H9 (cell line): Measurements from ENCODE around the gene ART4. TPM values are rescaled to one million over a fixed set of nuclear protein-coding genes. Genes with fewer than 3 reads are reported as not detected.
A peak's percentile ranks its signal among the peaks of the same experiment; 100 is the strongest.

Experiments
- DNase-seq: peaks from one replicate; pipeline ENCODE4 v3.0.0-alpha.2; 2017
- H2AFZ ChIP-seq: one replicate; pipeline ENCODE4 v1.6.1; 2013; ENCODE audit warnings: mild to moderate bottlenecking, low read length, control low read depth, moderate library complexity
- H2AK5ac ChIP-seq: 2 replicates; pipeline ENCODE4 v1.6.1; 2013; ENCODE audit warnings: low read length, control low read depth, mixed read lengths; ENCODE audit not compliant: insufficient read length
- H2BK120ac ChIP-seq: one replicate; pipeline ENCODE4 v1.6.1; 2013; ENCODE audit warnings: low read depth, mild to moderate bottlenecking, low read length, control low read depth, inconsistent platforms; ENCODE audit not compliant: poor library complexity, severe bottlenecking
- H2BK12ac ChIP-seq: 2 replicates; pipeline ENCODE4 v1.6.1; 2013; ENCODE audit warnings: low read length, control low read depth, mixed read lengths, low read depth; ENCODE audit not compliant: insufficient read length
- H2BK15ac ChIP-seq: 2 replicates; pipeline ENCODE4 v1.6.1; 2013; ENCODE audit warnings: low read depth, low read length, control low read depth
- H2BK20ac ChIP-seq: one replicate; pipeline ENCODE4 v1.6.1; 2013; ENCODE audit warnings: low read depth, mild to moderate bottlenecking, low read length, control low read depth, inconsistent platforms; ENCODE audit not compliant: poor library complexity, severe bottlenecking
- H2BK5ac ChIP-seq: 2 replicates; pipeline ENCODE4 v1.6.1; 2013; ENCODE audit warnings: low read length, control low read depth, mixed read lengths; ENCODE audit not compliant: insufficient read length
- H3K14ac ChIP-seq: 2 replicates; pipeline ENCODE4 v1.6.1; 2013; ENCODE audit warnings: low read length, control low read depth; ENCODE audit not compliant: insufficient read depth
- H3K18ac ChIP-seq: 2 replicates; pipeline ENCODE4 v1.6.1; 2013; ENCODE audit warnings: low read depth, mild to moderate bottlenecking, mixed read lengths, low read length, control low read depth; ENCODE audit not compliant: insufficient read length
- H3K23ac ChIP-seq: 2 replicates; pipeline ENCODE4 v1.6.1; 2013; ENCODE audit warnings: low read length, control low read depth, mixed read lengths, low read depth; ENCODE audit not compliant: insufficient read length
- H3K23me2 ChIP-seq: 2 replicates; pipeline ENCODE4 v1.6.1; 2013; ENCODE audit warnings: low read depth, mild to moderate bottlenecking, mixed read lengths, low read length, control low read depth; ENCODE audit not compliant: insufficient read length, poor library complexity, severe bottlenecking
- H3K27ac ChIP-seq: 2 replicates; pipeline ENCODE4 v1.5.1; 2013; ENCODE audit warnings: low read length, control low read depth, mixed read lengths, low read depth; ENCODE audit not compliant: insufficient read length
- H3K27me3 ChIP-seq: 2 replicates; pipeline ENCODE4 v1.6.1; 2013; ENCODE audit warnings: low read length, control low read depth, inconsistent platforms; ENCODE audit not compliant: insufficient read depth
- H3K4ac ChIP-seq: 2 replicates; pipeline ENCODE4 v1.6.1; 2013; ENCODE audit warnings: low read depth, mild to moderate bottlenecking, control low read depth, inconsistent platforms, low read length, moderate library complexity
- H3K4me1 ChIP-seq: 2 replicates; pipeline ENCODE4 v1.6.1; 2013; ENCODE audit warnings: low read length, control low read depth, inconsistent platforms; ENCODE audit not compliant: insufficient read depth
- H3K4me2 ChIP-seq: 2 replicates; pipeline ENCODE4 v1.6.1; 2013; ENCODE audit warnings: low read length, control low read depth, mixed read lengths; ENCODE audit not compliant: insufficient read length, insufficient read depth
- H3K56ac ChIP-seq: 2 replicates; pipeline ENCODE4 v1.6.1; 2013; ENCODE audit warnings: low read depth, mild to moderate bottlenecking, mixed read lengths, low read length, control low read depth; ENCODE audit not compliant: insufficient read length
- H3K79me1 ChIP-seq: 2 replicates; pipeline ENCODE4 v1.6.1; 2013; ENCODE audit warnings: low read depth, mild to moderate bottlenecking, moderate library complexity, low read length, control low read depth, inconsistent platforms; ENCODE audit not compliant: insufficient read depth, poor library complexity, severe bottlenecking
- H3K79me2 ChIP-seq: 2 replicates; pipeline ENCODE4 v1.6.1; 2013; ENCODE audit warnings: low read length, control low read depth, inconsistent platforms; ENCODE audit not compliant: insufficient read depth
- H3K9ac ChIP-seq: 2 replicates; pipeline ENCODE4 v1.6.1; 2013; ENCODE audit warnings: low read length, control low read depth, mixed read lengths; ENCODE audit not compliant: insufficient read length; ENCODE audit errors: extremely low read depth
- H3K9me3 ChIP-seq: one replicate; pipeline ENCODE4 v1.6.1; 2013; ENCODE audit warnings: low read depth, low read length, inconsistent platforms; ENCODE audit not compliant: control insufficient read depth
- H3T11ph ChIP-seq: one replicate; pipeline ENCODE4 v1.6.1; 2013; ENCODE audit warnings: mild to moderate bottlenecking, low read length, control low read depth, inconsistent platforms
- H4K20me1 ChIP-seq: one replicate; pipeline ENCODE4 v1.6.1; 2013; ENCODE audit not compliant: control insufficient read depth, insufficient read length, insufficient read depth
- H4K5ac ChIP-seq: 2 replicates; pipeline ENCODE4 v1.6.1; 2013; ENCODE audit warnings: low read depth, mild to moderate bottlenecking, mixed read lengths, low read length, control low read depth; ENCODE audit not compliant: insufficient read length
- H4K8ac ChIP-seq: replicated peaks from 2 replicates; pipeline ENCODE4 v1.6.1; 2013; ENCODE audit warnings: low read length, control low read depth, mixed read lengths, low read depth; ENCODE audit not compliant: insufficient read length
- H4K91ac ChIP-seq: 2 replicates; pipeline ENCODE4 v1.6.1; 2013; ENCODE audit warnings: low read depth, mild to moderate bottlenecking, moderate library complexity, mixed read lengths, low read length, control low read depth; ENCODE audit not compliant: insufficient read length
- H3K27ac Mint-ChIP-seq, 3 experiments: 2 replicates in 2 of 3; 3 replicates in 1 of 3; pipeline ENCODE4 v1.8.0; 2020 to 2021; ENCODE audit warnings: mixed read lengths in 3 of 3, mild to moderate bottlenecking in 1 of 3, moderate library complexity in 1 of 3
- H3K27me3 Mint-ChIP-seq: 2 replicates; pipeline ENCODE4 v1.8.0; 2021; ENCODE audit warnings: low read depth, mild to moderate bottlenecking, moderate library complexity, mixed read lengths
- H3K36me3 Mint-ChIP-seq, 3 experiments: 2 replicates in 2 of 3; 3 replicates in 1 of 3; pipeline ENCODE4 v1.8.0; 2020 to 2021; ENCODE audit warnings: low read depth in 3 of 3, mixed read lengths in 3 of 3; ENCODE audit not compliant: insufficient read depth in 1 of 3
- H3K4me1 Mint-ChIP-seq, 2 experiments: 2 replicates each; pipeline ENCODE4 v1.8.0; 2020; ENCODE audit warnings: mixed read lengths in 2 of 2
- H3K4me3 Mint-ChIP-seq, 2 experiments: 2 replicates in 1 of 2; 3 replicates in 1 of 2; pipeline ENCODE4 v1.8.0; 2020 to 2021; ENCODE audit warnings: mild to moderate bottlenecking in 2 of 2, mixed read lengths in 2 of 2, moderate library complexity in 1 of 2
- H3K9me3 Mint-ChIP-seq, 2 experiments: 2 replicates in 1 of 2; 3 replicates in 1 of 2; pipeline ENCODE4 v1.8.0; 2020; ENCODE audit warnings: mild to moderate bottlenecking in 2 of 2, mixed read lengths in 2 of 2, moderate library complexity in 1 of 2
- WGBS: extraction: QIAGEN DNeasy Blood & Tissue Kit; methylation state at CpG from one replicate; pipeline ENCODE4 v1.1.7; 2013; ENCODE audit warnings: missing lambda C conversion rate, low lambda C conversion rate, mixed read lengths; ENCODE audit not compliant: insufficient read length; ENCODE audit errors: extremely low coverage; 5-methylcytosine and 5-hydroxymethylcytosine counted together
- total RNA-seq: library from RNA; stranded (reverse); gene quantifications from 2 replicates; pipeline ENCODE4 v1.2.1, GENCODE V29; 2021
- TF ChIP-seq, protein P1 (sequence below): fragments of 200-600 bp; sonication (generic); conservative IDR thresholded peaks from 3 replicates; pipeline ENCODE4 v1.8.0; 2021; ENCODE audit warnings: antibody characterized with exemption, mild to moderate bottlenecking

The ART4 gene
- total RNA-seq, 1 experiment from 2014 or later = not detected

DNA sequence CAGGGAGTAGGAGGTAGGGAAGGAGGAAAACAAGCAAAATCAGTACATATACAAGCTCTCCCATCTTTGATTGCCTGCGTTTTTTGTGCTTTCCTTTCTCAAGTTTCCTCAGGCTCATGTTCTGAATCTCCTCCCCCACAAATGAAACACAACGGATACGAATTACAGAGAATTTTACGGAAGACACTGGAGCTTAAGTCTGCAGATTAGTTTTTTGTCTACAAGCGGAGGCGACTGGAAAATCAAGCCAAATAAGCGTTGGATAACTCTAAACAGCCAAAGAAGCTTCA lies 40.7 kb downstream of the ART4 start:
- H3K4me1 Mint-ChIP-seq = peaks cover 7 to 18% of the 10 kb centered on the region in 2 experiments; a peak in 3 of 4 replicates
- Histone ChIP-seq H3K4ac (no peak overlapping the region), H3K79me1 (peaks cover 3% of the 10 kb centered on the region), H4K5ac (no peak overlapping the region), H3T11ph (no peak overlapping the region), H2BK120ac (no peak overlapping the region), H3K23ac (no peak overlapping the region), H3K4me1 (no peaks in the 10 kb centered on the region), H3K27me3 (no peaks in the 10 kb centered on the region), H2BK12ac (no peak overlapping the region), H4K20me1 (no peaks in the 10 kb centered on the region), H3K27ac (no peak overlapping the region), H2BK20ac (no peak overlapping the region), H2AK5ac (no peak overlapping the region), H4K8ac (no peak overlapping the region), H3K9me3 (no peaks in the 10 kb centered on the region), H3K23me2 (no peaks in the 10 kb centered on the region), H3K56ac (no peak overlapping the region), H3K4me2 (peak overlapping the region; percentile 85), H3K18ac (no peak overlapping the region), H3K79me2 (peaks cover 18% of the 10 kb centered on the region), H4K91ac (no peak overlapping the region), H2BK5ac (peak overlapping the region; percentile 7), H3K14ac (peak overlapping the region; percentile 87), H3K9ac (peak overlapping the region; percentile 89), H2AFZ (no peak overlapping the region), H2BK15ac (no peak overlapping the region)
- H3K9me3 Mint-ChIP-seq = no peaks in the 10 kb centered on the region
- TF ChIP-seq, protein P1, sequence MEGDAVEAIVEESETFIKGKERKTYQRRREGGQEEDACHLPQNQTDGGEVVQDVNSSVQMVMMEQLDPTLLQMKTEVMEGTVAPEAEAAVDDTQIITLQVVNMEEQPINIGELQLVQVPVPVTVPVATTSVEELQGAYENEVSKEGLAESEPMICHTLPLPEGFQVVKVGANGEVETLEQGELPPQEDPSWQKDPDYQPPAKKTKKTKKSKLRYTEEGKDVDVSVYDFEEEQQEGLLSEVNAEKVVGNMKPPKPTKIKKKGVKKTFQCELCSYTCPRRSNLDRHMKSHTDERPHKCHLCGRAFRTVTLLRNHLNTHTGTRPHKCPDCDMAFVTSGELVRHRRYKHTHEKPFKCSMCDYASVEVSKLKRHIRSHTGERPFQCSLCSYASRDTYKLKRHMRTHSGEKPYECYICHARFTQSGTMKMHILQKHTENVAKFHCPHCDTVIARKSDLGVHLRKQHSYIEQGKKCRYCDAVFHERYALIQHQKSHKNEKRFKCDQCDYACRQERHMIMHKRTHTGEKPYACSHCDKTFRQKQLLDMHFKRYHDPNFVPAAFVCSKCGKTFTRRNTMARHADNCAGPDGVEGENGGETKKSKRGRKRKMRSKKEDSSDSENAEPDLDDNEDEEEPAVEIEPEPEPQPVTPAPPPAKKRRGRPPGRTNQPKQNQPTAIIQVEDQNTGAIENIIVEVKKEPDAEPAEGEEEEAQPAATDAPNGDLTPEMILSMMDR = no peak
- no peak overlapping the region for H3K27ac Mint-ChIP-seq
- H3K27me3 Mint-ChIP-seq = no peaks in the 10 kb centered on the region
- no peak for DNase-seq
- WGBS = no CpG with 5 or more reads among the region's 7 CpGs
- H3K36me3 Mint-ChIP-seq = peaks cover 5 to 31% (median 23%) of the 10 kb centered on the region in 3 experiments; a peak in 5 of 7 replicates
- H3K4me3 Mint-ChIP-seq = no peak overlapping the region
